Mononuclear cell (primary cell): Measurements from ENCODE around the gene ANKRD44. TPM values are rescaled to one million over a fixed set of nuclear protein-coding genes. Genes with fewer than 3 reads are reported as not detected.

Source experiments
- H3K27me3 ChIP-seq: 2 replicates; pipeline ENCODE4 v1.6.0; 2011; ENCODE audit warnings: low read length, control low read depth; ENCODE audit not compliant: insufficient read depth
- H3K4me1 ChIP-seq: 2 replicates; pipeline ENCODE4 v1.5.1; 2011; ENCODE audit warnings: mild to moderate bottlenecking, low read length, control low read depth; ENCODE audit not compliant: insufficient read depth
- H3K4me3 ChIP-seq: 2 replicates; pipeline ENCODE4 v1.5.1; 2011; ENCODE audit warnings: mild to moderate bottlenecking, low read length, moderate library complexity
- H3K9me3 ChIP-seq: 2 replicates; pipeline ENCODE4 v1.5.1; 2011; ENCODE audit warnings: low read depth, mild to moderate bottlenecking, control low read depth, low read length
- total RNA-seq: library from RNA; depleted of rRNA; stranded (reverse); fragments of >200 nt; gene quantifications from one replicate; pipeline ENCODE4 v1.2.3, GENCODE V29; 2012

Gene ANKRD44
- total RNA-seq, 1 donor, result 171 TPM

DNA sequence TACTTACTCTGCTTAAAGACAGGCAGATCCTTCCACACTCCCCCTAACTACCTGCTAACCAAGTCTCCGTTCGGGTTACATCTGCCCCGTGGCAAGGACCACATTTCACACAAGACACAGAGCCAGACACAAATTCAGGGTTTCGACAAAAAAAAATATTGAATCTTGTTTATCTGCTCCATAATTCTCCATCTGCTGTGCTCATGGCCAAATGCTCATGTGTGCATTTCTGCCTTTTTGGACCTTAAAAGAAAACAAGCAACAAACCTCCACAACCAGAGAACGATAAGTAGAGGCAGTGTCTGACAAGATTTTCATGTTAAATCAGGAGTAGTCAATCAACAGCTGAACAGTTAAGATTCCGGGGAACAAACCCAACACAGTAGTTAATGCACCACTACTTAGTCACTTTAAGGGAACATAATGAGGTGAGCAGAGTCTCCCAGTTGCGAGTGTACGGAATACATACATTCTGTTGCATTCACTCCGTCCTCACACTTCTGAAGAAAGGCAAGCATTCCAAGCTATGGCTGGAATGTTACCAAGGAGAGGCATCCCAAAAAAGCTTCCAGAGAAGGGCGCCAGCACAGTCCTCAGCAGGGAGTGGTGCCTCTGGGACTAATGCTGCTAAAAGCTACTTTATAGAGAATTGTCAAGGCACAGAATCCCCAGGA, 121.0 kb downstream of the ANKRD44 start:
- Histone ChIP-seq H3K4me1 (peaks cover 46% of the 10 kb centered on the region), H3K9me3 (no peaks in the 10 kb centered on the region), H3K27me3 (no peaks in the 10 kb centered on the region), H3K4me3 (no peak overlapping the region)

DNA sequence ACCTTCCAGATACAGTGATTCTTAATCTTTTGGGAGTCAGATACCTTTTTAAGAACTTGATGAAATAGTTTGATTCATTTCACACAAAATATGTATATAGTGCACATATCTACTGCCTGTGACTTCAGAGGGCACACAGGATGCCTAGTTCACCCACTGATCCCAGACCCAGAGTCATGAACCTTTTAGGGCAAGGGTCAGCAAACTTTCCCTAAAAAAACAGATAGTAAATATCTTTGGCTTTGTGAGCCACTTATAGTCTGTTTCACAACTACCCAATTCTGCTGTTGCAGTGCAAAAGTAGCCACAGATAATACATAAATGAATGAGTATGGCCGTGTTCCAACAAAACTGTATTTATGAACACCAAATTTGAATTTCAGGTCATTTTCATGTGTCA, 124.9 kb downstream of the ANKRD44 start:
- H3K4me1 ChIP-seq, result peaks cover 47% of the 10 kb centered on the region

DNA sequence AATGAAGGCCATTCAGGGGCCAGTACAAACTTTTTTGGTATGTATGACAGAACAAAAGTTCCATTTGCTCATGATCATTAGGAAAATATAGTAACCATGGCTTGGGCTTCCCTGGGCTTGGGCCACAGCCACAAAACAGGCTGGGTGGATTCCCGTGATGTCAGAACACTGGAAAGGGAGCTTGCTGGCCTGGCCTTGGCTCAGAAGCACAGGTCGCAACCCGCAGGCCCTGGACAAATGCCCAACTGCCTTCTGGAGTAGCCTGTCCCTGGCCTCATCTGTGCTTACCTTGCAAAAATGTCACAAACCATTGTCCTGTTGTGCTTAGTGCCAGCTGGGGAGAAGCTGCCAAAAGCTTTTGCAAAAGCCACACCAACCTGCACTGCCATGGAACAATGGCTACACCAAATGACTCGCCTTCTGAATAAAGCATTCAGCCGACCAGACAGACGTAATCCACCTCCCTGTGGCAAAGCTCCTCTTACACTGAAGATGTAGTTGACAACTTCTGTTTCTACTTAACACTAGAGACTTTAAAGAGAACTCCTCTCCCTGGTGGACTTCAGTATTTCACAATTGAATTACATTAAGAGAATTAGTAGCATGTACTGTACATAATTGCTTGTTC, 125.5 kb downstream of the ANKRD44 start:
- Histone ChIP-seq H3K4me1 (peaks cover 46% of the 10 kb centered on the region), H3K4me3 (no peak overlapping the region)

More for the DNA sequence above, 124.9 kb downstream of the ANKRD44 start:
- no peak overlapping the region for H3K4me3 ChIP-seq
- H3K9me3 ChIP-seq, result no peaks in the 10 kb centered on the region
- H3K27me3 ChIP-seq, result no peaks in the 10 kb centered on the region

DNA sequence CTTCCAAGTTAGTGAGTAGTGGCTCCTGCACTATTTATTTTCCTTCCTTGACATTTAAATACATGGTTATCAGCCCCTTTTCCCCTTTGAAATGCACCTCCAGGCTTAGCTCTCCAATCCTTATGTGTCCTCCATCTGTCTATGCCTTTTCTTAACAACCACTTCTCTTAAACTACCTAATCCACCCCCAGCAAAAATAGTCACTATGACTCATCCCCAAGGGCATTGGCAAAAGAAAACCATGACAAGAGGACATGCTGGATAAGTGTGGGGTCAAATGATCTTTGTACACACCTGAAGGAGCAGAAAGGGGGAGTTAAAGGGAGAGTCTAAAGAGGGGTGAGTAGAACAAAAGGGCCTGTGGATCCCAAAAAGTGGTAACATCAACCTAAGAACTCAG, 127.2 kb downstream of the ANKRD44 start:
- no peaks in the 10 kb centered on the region for H3K9me3 ChIP-seq
- no peak overlapping the region for H3K4me3 ChIP-seq
- no peaks in the 10 kb centered on the region for H3K27me3 ChIP-seq
- H3K4me1 ChIP-seq, result peaks cover 33% of the 10 kb centered on the region

More for the DNA sequence above, 125.5 kb downstream of the ANKRD44 start:
- Histone ChIP-seq H3K9me3 (no peaks in the 10 kb centered on the region), H3K27me3 (no peaks in the 10 kb centered on the region)

DNA sequence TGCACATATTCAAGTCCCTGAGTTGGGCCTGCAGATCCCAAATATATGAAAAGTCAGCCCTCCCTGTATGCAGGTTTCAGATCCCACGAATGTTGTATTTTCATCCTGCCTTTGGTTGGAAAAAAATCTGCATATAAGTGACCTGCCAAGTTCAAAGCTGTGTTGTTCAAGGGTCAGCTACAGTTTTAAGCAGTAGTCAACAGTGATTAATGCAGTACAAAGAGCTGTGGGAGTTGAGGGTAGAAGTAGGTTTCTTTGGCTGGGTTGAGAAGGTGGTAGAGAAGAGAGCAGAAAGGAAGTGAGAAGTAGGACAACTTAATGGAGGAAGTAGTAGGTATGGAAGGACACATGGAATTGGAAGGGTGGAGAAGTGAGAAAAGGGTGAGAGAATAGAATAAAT, 127.9 kb downstream of the ANKRD44 start:
- H3K9me3 ChIP-seq, result no peaks in the 10 kb centered on the region
- H3K4me3 ChIP-seq, result no peak overlapping the region
- H3K4me1 ChIP-seq, result peaks cover 31% of the 10 kb centered on the region
- H3K27me3 ChIP-seq, result no peaks in the 10 kb centered on the region

DNA sequence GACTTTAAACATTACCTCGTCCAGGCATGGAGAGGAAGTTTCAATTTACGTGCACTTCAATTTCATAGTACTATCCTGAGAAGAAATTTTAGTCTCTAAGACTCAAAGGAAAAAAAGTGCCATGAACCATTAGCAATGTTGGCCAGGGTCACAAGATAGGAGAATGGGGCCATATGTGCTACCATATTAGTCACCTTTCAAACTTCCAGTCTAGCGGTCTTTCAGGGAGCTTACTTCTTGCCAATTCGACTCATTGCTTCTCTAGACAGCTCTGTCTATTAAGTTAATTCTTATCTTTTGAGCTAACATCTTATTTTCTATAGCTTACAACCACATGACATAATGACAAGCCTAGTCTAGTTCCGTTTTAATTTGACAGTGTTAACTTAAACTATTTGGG, 129.1 kb downstream of the ANKRD44 start:
- Histone ChIP-seq H3K9me3 (no peaks in the 10 kb centered on the region), H3K4me1 (peaks cover 26% of the 10 kb centered on the region), H3K27me3 (no peaks in the 10 kb centered on the region), H3K4me3 (no peak overlapping the region)

DNA sequence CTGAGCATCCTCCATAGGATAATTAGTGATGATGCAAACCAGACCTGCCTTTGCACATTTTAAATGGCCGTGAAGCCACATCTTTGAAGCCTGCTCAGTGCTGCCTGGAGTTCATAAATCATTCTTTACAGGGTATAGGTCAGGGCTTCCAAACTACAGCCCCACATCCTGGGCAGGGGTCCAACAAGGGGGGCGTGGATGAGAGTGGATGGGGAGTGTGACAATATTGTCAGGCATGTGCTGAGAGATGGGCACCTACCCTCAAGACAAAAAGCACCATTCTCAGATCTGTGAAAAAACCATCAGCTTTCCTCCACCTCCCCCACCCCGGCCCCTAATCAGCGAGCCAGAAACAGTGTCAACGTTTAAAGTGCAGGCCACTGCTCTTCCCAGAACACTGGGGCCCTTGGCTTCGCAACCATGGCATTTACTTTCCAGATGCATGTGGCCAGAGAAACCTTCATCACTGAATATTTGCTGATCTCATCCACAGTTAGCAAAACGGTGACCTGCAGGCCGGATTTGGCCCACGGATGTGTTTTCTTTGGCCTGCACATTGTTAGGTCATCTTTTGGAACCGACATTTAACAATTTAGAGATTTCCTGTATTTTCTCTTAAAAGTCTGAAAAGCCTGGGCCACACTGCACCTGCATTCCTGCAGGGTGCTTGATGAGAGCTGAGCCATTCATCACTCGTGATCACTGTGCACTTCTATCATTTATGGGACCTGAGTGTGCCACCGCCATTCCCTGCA, 130.7 kb downstream of the ANKRD44 start:
- Histone ChIP-seq H3K4me1 (peaks cover 24% of the 10 kb centered on the region), H3K9me3 (no peaks in the 10 kb centered on the region), H3K27me3 (no peaks in the 10 kb centered on the region), H3K4me3 (no peak overlapping the region)

DNA sequence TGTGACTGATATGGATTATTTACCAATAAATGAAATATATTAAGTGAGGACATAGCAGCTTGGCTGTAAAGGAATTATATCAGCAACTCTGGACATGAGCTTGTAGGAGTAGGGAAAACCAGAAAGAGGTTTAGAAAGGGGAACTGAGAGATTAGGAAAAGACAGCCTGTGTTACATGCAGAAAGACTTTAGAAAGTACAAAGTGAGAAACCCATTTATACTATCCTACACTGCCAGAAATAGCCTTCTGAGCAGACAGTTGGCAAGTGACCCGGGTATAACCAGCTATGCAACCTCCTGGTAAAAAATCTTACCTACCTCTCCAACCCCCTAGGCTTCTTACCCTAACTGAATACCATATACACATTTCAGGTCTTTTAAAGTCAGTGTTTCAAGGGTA, 134.1 kb downstream of the ANKRD44 start:
- no peaks in the 10 kb centered on the region for H3K9me3 ChIP-seq
- peaks cover 21% of the 10 kb centered on the region for H3K4me1 ChIP-seq
- no peaks in the 10 kb centered on the region for H3K27me3 ChIP-seq
- H3K4me3 ChIP-seq, result no peak overlapping the region

DNA sequence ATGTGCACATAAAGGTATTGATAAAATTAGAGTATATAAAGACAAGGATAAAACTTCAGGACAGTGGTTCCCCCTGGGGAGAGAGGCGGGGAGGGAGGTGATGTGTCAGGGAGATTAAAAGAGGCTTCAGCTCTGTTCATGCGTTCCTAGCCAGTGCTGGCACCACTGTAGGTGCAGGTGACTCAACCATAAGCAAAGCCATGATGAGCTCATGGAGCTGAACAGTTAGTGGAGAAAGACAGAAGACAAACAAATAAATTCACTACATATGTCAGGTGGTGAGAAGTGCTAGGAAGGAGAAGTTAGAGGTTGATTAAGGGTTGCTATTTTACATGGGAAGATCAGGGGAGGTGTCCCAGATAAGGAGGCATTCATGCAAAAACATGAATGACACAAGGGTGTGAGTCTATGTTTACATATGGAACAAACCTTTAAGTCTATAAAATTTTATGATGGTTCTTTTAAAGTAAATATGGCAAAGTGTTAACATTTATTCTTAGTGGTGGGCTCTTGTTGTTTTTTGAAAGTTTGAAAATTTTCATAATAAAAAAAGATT, 136.0 kb downstream of the ANKRD44 start:
- Histone ChIP-seq H3K9me3 (no peaks in the 10 kb centered on the region), H3K4me3 (no peak overlapping the region), H3K27me3 (no peaks in the 10 kb centered on the region), H3K4me1 (peaks cover 31% of the 10 kb centered on the region)

DNA sequence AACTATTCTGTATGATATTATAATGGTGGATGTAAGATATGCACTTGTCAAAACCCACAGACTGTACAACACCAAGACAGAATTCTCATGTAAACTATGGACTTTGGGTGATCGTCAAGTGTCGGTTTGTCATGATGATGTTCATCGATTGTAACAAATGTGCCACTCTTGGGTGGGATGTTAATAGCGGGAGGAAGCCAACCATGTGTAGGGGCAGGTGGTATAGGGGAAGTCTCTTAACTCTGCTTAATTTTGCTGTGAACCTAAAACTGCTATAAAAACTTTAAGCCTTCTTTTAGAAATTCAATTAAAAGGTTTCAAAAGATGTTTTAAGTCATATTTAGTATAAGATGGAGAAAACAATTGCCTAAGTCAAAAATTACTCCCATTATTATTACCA, 139.0 kb downstream of the ANKRD44 start:
- Histone ChIP-seq H3K4me1 (peaks cover 46% of the 10 kb centered on the region), H3K27me3 (no peaks in the 10 kb centered on the region), H3K9me3 (no peaks in the 10 kb centered on the region), H3K4me3 (no peak overlapping the region)

DNA sequence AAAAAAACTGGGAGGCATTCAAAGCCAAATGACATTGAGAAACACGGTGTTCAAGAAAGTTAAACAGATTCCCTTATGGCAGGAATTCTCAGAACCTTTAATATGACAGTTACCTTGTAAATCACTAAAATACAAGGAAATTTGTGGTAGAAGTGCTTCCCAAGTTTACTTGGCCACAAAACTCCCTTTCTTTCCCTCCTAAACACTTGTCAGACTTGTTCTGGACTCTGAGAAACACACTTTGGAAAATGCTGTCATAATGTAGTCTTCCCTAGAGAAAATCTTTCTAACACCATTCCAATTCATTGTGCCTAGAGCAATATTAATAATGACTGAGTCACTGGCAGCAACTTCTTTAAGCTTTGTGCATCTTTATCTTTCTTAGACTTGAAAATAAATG, 140.4 kb downstream of the ANKRD44 start:
- Histone ChIP-seq H3K9me3 (no peaks in the 10 kb centered on the region), H3K27me3 (no peaks in the 10 kb centered on the region), H3K4me3 (no peak overlapping the region), H3K4me1 (peaks cover 48% of the 10 kb centered on the region)

DNA sequence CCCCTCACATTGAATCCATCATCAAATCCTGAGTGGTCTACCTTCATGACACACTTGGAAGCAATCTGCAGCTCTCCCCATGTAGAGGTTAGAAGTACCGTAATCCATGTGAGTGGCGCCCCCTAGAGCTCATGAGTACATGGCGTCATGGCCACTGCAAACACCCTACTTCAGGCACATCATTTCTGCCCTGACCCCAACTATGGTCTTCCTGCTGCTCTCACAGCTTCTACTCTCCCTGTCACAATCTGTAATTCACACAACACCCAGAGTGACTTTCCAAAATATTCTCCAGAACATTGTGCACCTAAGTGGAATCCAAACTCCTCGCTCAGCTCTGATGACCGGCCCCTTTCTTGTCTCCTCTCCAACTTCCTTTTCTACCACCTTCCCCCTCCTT, 141.9 kb downstream of the ANKRD44 start:
- H3K4me3 ChIP-seq, result no peak overlapping the region
- H3K9me3 ChIP-seq, result no peaks in the 10 kb centered on the region
- peaks cover 55% of the 10 kb centered on the region for H3K4me1 ChIP-seq
- no peaks in the 10 kb centered on the region for H3K27me3 ChIP-seq

DNA sequence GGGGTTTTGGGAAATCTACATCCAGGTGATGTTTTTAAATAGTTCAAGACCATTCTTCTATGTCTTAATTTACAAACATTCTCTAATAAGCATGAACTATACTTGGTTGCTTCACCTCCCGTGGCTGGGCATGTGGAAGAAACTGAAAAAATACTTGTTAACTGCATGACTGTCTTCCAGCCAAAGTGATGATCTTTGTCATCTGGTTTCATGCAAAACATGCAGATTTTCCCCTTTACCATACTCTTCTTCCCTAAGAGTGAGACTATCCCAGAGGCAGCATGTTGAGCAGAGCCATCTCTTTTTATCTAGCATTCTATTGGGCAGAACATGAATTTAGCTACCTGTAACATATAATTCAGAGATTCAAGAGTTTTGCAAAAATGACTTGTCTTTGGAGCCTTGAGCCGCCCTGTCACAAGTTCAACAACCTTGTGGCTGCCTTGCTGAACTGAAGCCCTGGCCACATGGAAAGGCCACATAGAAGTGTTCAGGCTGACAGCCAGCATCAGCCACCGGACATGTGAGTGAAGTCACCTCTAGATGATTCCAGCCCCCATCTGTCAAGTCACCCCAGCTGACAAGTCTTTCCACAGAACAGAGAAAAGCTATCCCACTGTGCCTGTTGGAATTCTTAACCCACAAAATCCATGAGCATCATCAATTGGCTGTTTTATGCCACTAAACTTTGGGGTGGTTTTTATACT, 142.8 kb downstream of the ANKRD44 start:
- H3K9me3 ChIP-seq, result no peaks in the 10 kb centered on the region
- no peak overlapping the region for H3K4me3 ChIP-seq
- H3K27me3 ChIP-seq, result no peaks in the 10 kb centered on the region
- peaks cover 65% of the 10 kb centered on the region for H3K4me1 ChIP-seq

DNA sequence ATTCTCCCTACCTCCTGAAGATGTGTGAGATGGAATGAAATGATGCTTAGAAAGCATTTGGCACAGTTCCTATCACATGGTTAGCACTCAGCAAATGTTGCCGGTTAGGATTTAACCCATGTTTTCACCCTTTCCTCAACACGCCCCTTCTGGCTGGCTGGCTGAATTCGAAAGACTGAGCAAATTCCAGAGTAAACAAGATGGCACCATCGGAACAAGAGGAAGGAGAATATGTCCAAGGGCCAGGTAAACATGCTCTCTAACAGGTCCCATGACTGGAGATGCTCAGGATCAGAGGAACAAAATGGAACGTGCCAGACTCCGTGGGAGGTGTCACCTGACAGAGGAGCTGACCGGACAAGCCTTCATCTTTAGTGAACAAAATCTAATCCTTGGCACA, 145.6 kb downstream of the ANKRD44 start:
- Histone ChIP-seq H3K27me3 (no peaks in the 10 kb centered on the region), H3K4me1 (peaks cover 77% of the 10 kb centered on the region), H3K4me3 (no peak overlapping the region), H3K9me3 (no peaks in the 10 kb centered on the region)
